GM13977 (cell line): ENCODE results near the gene PKM.

Experiments
- DNase-seq: peaks from one replicate; pipeline ENCODE4 v3.0.0; 2012; ENCODE audit warnings: low spot score
- CTCF ChIP-seq: IDR thresholded peaks from 2 replicates; pipeline ENCODE4 v1.5.1; 2012; ENCODE audit warnings: mild to moderate bottlenecking, control low read depth; ENCODE audit not compliant: insufficient read depth; ENCODE audit errors: extremely low read depth, missing control alignments
- in situ Hi-C: fragments of 300-500 bp; cut with MboI; formaldehyde crosslinking; loops from one replicate; pipeline ENCODE4 v1.12.0; 2022; ENCODE audit warnings: low sequenced_read_pairs, low pct_unique_long_range_greater_than_20kb, mixed read lengths, inconsistent platforms; ENCODE audit not compliant: unreplicated experiment

Gene PKM

GRCh38 chr15:72271895-72272212 is 40.9 kb upstream of the PKM start:
- DNase-seq: no peak
- no peak for TF ChIP-seq CTCF
- in situ Hi-C loops: no loop called here

- TF ChIP-seq CTCF: no peak
- in situ Hi-C loops: no loop called here
- DNase-seq: no peak
Observed at GRCh38 chr15:72271221-72271620, 40.2 kb upstream of the PKM start.

GRCh38 chr15:72269739-72270138 is 38.7 kb upstream of the PKM start:
- in situ Hi-C loops: no loop called here
- no peak for TF ChIP-seq CTCF
- no peak for DNase-seq

GRCh38 chr15:72265031-72265430 is 34.0 kb upstream of the PKM start:
- in situ Hi-C loops: no loop called here
- no peak for TF ChIP-seq CTCF
- no peak for DNase-seq

- TF ChIP-seq CTCF: no peak
- in situ Hi-C loops: no loop called here
- DNase-seq: no peak
Observed at GRCh38 chr15:72252663-72253299, 21.8 kb upstream of the PKM start.

- no peak for DNase-seq
- TF ChIP-seq CTCF: no peak
- in situ Hi-C loops: no loop called here
Observed at GRCh38 chr15:72249142-72249810, 18.3 kb upstream of the PKM start.
